Pancreas (tissue), 10 donors: Measurements from ENCODE around the gene ZNF385A. TPM values are rescaled to one million over a fixed set of nuclear protein-coding genes. Genes with fewer than 3 reads are reported as not detected.

ENCODE experiments used
- ATAC-seq, 4 donors: fragments of 200-7000 bp; cut with Tn5 transposase; one replicate each; pipeline versions ENCODE4 v1.8.0 to v1.9.1; 2020; ENCODE audit warnings: mild to moderate bottlenecking in 4 of 4, moderate library complexity in 4 of 4
- DNase-seq, 6 donors: peaks; one replicate each; pipeline ENCODE4 v3.0.0-alpha.2; 2020
- FAIRE-seq: peaks from 2 replicates; lab custom pipeline; 2012; peaks lifted over from hg19 to GRCh38; lab: Jason Lieb, UNC
- H3K27ac ChIP-seq, 4 donors: fragments of 200-600 bp; sonication (generic); 1 replicate in 3 of 4; 2 replicates in 1 of 4; pipeline versions ENCODE4 v1.5.0 to v1.8.0; 2020
- H3K27me3 ChIP-seq, 4 donors: fragments of 200-600 bp; one replicate each; pipeline ENCODE4 v1.8.0; 2021
- H3K36me3 ChIP-seq, 3 donors: fragments of 200-600 bp; sonication (generic) in 1 of 3; one replicate each; pipeline versions ENCODE4 v1.5.0 to v1.8.0; 2020 to 2021
- H3K4me1 ChIP-seq, 3 donors: fragments of 200-600 bp; one replicate each; pipeline ENCODE4 v1.8.0; 2021
- H3K4me3 ChIP-seq, 4 donors: fragments of 200-600 bp; sonication (generic) in 2 of 4; one replicate each; pipeline versions ENCODE4 v1.5.0 to v1.8.0; 2020 to 2021
- H3K9me3 ChIP-seq, 4 donors: fragments of 200-600 bp; one replicate each; pipeline ENCODE4 v1.8.0; 2021
- CTCF ChIP-seq, 4 donors: fragments of 200-600 bp; sonication (generic) in 3 of 4; IDR thresholded peaks; one replicate each; pipeline versions ENCODE4 v1.5.0 to v1.8.0; 2021; ENCODE audit warnings: antibody characterized with exemption in 4 of 4
- WGBS, 2 donors: extraction: QIAGEN DNeasy Blood & Tissue Kit; methylation state at CpG; one replicate each; pipeline ENCODE4 v1.1.7; 2013; 5-methylcytosine and 5-hydroxymethylcytosine counted together
- intact Hi-C, 3 donors: fragments of 100-400 bp; cut with DNase I; formaldehyde crosslinking; loops; one replicate each; pipeline versions ENCODE4 v1.11.1 to v1.14.2; 2022
- polyA plus RNA-seq, 2 donors: library from polyadenylated mRNA; stranded (reverse); fragments of 200-250 nt; gene quantifications; one replicate each; pipeline ENCODE4 v1.2.3, GENCODE V29; 2013
- total RNA-seq, 6 donors: library from RNA; stranded (reverse); fragmentation: NEBNext Ultra II Directional in 4 of 6; extraction: Animal tissue kit (Norgen Biotek cat#: 25700) in 4 of 6; gene quantifications; one replicate each; pipeline versions ENCODE4 v1.2.1 to v1.2.4, GENCODE V29; 2021 to 2023
- donor health status: healthy with polysubstance abuse.
- donor health status: DM: no; HTN: no; CAD: no; lungs with moderate emphysema.
- donor health status: DM: no; HTN: no; CAD: no.
- donor health status: control.
- donor health status: control.
- donor health status: Bipolar disorder and iron deficiency.
- donor health status: DM: yes; HTN: yes; CAD: no.
- donor health status: DM: no; HTN: no; CAD: no.
- donor health status: DM: no; HTN: no; CAD: no.
- donor health status: DM: yes; HTN: yes; CAD: no.

ZNF385A gene
- total and polyA plus RNA-seq, 8 donors, result 0.59 to 8.2 (median 2.9) TPM

GRCh38 chr12:54424224-54424623, 39.7 kb upstream of the ZNF385A start:
- Histone ChIP-seq H3K27me3 (no peaks in the 10 kb centered on the region), H3K4me3 (no peak overlapping the region), H3K4me1 (no peaks in the 10 kb centered on the region), H3K9me3 (no peaks in the 10 kb centered on the region), H3K36me3 (no peaks in the 10 kb centered on the region), H3K27ac (no peak overlapping the region)
- FAIRE-seq (no peak), ATAC-seq (no peak), DNase-seq (no peak)
- TF ChIP-seq CTCF (IDR thresholded peaks at IDR 0.05), result no peak
- 56 to 66% methylated on average over 3 of the region's 3 CpGs for WGBS, 2 donors
- intact Hi-C loops, result no loop called here

- H3K4me3 ChIP-seq, result no peak overlapping the region
- no peak overlapping the region for H3K27ac ChIP-seq
- intact Hi-C loops, result no loop called here
- DNase-seq, result no peak
- no peaks in the 10 kb centered on the region for H3K4me1 ChIP-seq
- H3K36me3 ChIP-seq, result no peaks in the 10 kb centered on the region
- no peak for FAIRE-seq
- no peak for TF ChIP-seq CTCF (IDR thresholded peaks at IDR 0.05)
- ATAC-seq, result no peak
- 51 to 54% methylated on average over 5 of the region's 5 CpGs for WGBS, 2 donors
- H3K27me3 ChIP-seq, result no peaks in the 10 kb centered on the region
- H3K9me3 ChIP-seq, result no peaks in the 10 kb centered on the region
Measured at GRCh38 chr12:54423816-54424150, 39.2 kb upstream of the ZNF385A start.

GRCh38 chr12:54421879-54422250, 37.3 kb upstream of the ZNF385A start:
- 81 to 89% methylated on average over 2 of the region's 2 CpGs for WGBS, 2 donors
- Histone ChIP-seq H3K4me1 (peaks cover 0 to 9% (median 0%) of the 10 kb centered on the region in 3 donors), H3K9me3 (no peaks in the 10 kb centered on the region), H3K4me3 (no peak overlapping the region), H3K27ac (no peak overlapping the region), H3K27me3 (no peaks in the 10 kb centered on the region), H3K36me3 (no peaks in the 10 kb centered on the region)
- intact Hi-C loops, result no loop called here
- TF ChIP-seq CTCF (IDR thresholded peaks at IDR 0.05), result no peak
- ATAC-seq (no peak), DNase-seq (no peak), FAIRE-seq (no peak)

GRCh38 chr12:54421175-54421878, 36.8 kb upstream of the ZNF385A start:
- no peaks in the 10 kb centered on the region for H3K27me3 ChIP-seq
- intact Hi-C loops, result no loop called here
- H3K4me3 ChIP-seq, result no peak overlapping the region
- TF ChIP-seq CTCF (IDR thresholded peaks at IDR 0.05), result no peak
- H3K27ac ChIP-seq, result no peak overlapping the region
- ATAC-seq (no peak), DNase-seq (no peak), FAIRE-seq (no peak)
- WGBS, 2 donors, result 66 to 72% methylated on average over 3 to 4 of the region's 4 CpGs
- H3K9me3 ChIP-seq, result no peaks in the 10 kb centered on the region
- no peaks in the 10 kb centered on the region for H3K36me3 ChIP-seq
- H3K4me1 ChIP-seq, result peaks cover 0 to 11% (median 0%) of the 10 kb centered on the region in 3 donors

GRCh38 chr12:54420766-54421144, 36.2 kb upstream of the ZNF385A start:
- Histone ChIP-seq H3K9me3 (no peaks in the 10 kb centered on the region), H3K27ac (no peak overlapping the region), H3K27me3 (no peaks in the 10 kb centered on the region), H3K4me1 (peaks cover under 1 to 11% (median 2%) of the 10 kb centered on the region in 3 donors), H3K4me3 (no peak overlapping the region), H3K36me3 (no peaks in the 10 kb centered on the region)
- no peak for TF ChIP-seq CTCF (IDR thresholded peaks at IDR 0.05)
- no peak for FAIRE-seq
- no peak for DNase-seq
- ATAC-seq, result no peak
- intact Hi-C loops, result no loop called here
- 80 to 88% methylated on average over 2 of the region's 2 CpGs for WGBS, 2 donors
